CD14-positive monocyte (primary cell): ENCODE data around the gene CXCL5. TPM values are rescaled to one million over a fixed set of nuclear protein-coding genes. Genes with fewer than 3 reads are reported as not detected.

Experiments used
- DNase-seq, 3 donors: peaks; one replicate each; pipeline ENCODE4 v3.0.0-alpha.2; 2011 to 2022
- H2AFZ ChIP-seq: 2 replicates; pipeline ENCODE4 v1.6.0; 2012; ENCODE audit warnings: mild to moderate bottlenecking, low read depth, low read length, inconsistent platforms; ENCODE audit not compliant: insufficient read depth, poor library complexity, severe bottlenecking
- H3K27ac ChIP-seq, 2 donors: 1 replicate in 1 of 2; 2 replicates in 1 of 2; pipeline ENCODE4 v1.5.1; 2012 to 2013; ENCODE audit warnings: low read length in 2 of 2, control low read depth in 1 of 2, inconsistent platforms in 1 of 2, low read depth in 1 of 2, mild to moderate bottlenecking in 1 of 2
- H3K27me3 ChIP-seq, 2 donors: one replicate each; pipeline versions ENCODE4 v1.6.0 to v1.6.1; 2011 to 2013; ENCODE audit warnings: low read length in 2 of 2; ENCODE audit not compliant: control insufficient read depth in 2 of 2, insufficient read depth in 2 of 2
- H3K36me3 ChIP-seq, 2 donors: replicated peaks in 1 of 2; 1 replicate in 1 of 2; 2 replicates in 1 of 2; pipeline versions ENCODE4 v1.5.1 to v1.6.1; 2012 to 2013; ENCODE audit warnings: low read length in 2 of 2, control low read depth in 1 of 2, inconsistent platforms in 1 of 2, mild to moderate bottlenecking in 1 of 2; ENCODE audit not compliant: insufficient read depth in 2 of 2, control insufficient read depth in 1 of 2
- H3K4me1 ChIP-seq, 2 donors: 1 replicate in 1 of 2; 2 replicates in 1 of 2; pipeline versions ENCODE4 v1.5.1 to v1.6.1; 2012 to 2013; ENCODE audit warnings: low read length in 2 of 2, control low read depth in 1 of 2, inconsistent platforms in 1 of 2, mild to moderate bottlenecking in 1 of 2, moderate library complexity in 1 of 2; ENCODE audit not compliant: insufficient read depth in 2 of 2, control insufficient read depth in 1 of 2
- H3K4me2 ChIP-seq: replicated peaks from 2 replicates; pipeline ENCODE3; 2012; ENCODE audit warnings: low read length, moderate library complexity, mild to moderate bottlenecking; ENCODE audit not compliant: poor library complexity, severe bottlenecking; ENCODE audit errors: extremely low read depth
- H3K4me3 ChIP-seq, 3 experiments: fragments of 200-600 bp in 1 of 3; sonication (generic) in 1 of 3; replicated peaks in 1 of 3; 1 replicate in 2 of 3; 2 replicates in 1 of 3; pipeline ENCODE4 v1.5.1; 2011 to 2013; ENCODE audit warnings: low read length in 3 of 3, mild to moderate bottlenecking in 3 of 3, control low read depth in 2 of 3, low read depth in 2 of 3, inconsistent platforms in 1 of 3, moderate library complexity in 1 of 3
- H3K79me2 ChIP-seq: 2 replicates; pipeline ENCODE4 v1.6.0; 2012; ENCODE audit warnings: mild to moderate bottlenecking, control low read depth, inconsistent platforms, low read length, moderate library complexity; ENCODE audit not compliant: insufficient read depth
- H3K9ac ChIP-seq: 2 replicates; pipeline ENCODE4 v1.6.0; 2017; ENCODE audit warnings: low read length, mild to moderate bottlenecking; ENCODE audit not compliant: insufficient read depth, poor library complexity, severe bottlenecking
- H3K9me3 ChIP-seq, 2 donors: replicated peaks in 1 of 2; 1 replicate in 1 of 2; 2 replicates in 1 of 2; pipeline versions ENCODE4 v1.5.1 to v1.6.1; 2012 to 2013; ENCODE audit warnings: low read length in 2 of 2, control low read depth in 1 of 2; ENCODE audit not compliant: control insufficient read depth in 1 of 2, insufficient read depth in 1 of 2
- H4K20me1 ChIP-seq: 2 replicates; pipeline ENCODE4 v1.6.0; 2012; ENCODE audit warnings: mild to moderate bottlenecking, low read length, control low read depth, moderate library complexity; ENCODE audit not compliant: insufficient read depth
- H3K27ac Mint-ChIP-seq, 7 donors: one replicate each; pipeline ENCODE4 v1.8.0; 2020; ENCODE audit warnings: mild to moderate bottlenecking in 7 of 7, mixed read lengths in 7 of 7, moderate library complexity in 6 of 7, inconsistent platforms in 2 of 7
- H3K27me3 Mint-ChIP-seq, 3 donors: one replicate each; pipeline ENCODE4 v1.8.0; 2021 to 2022; ENCODE audit warnings: low read depth in 3 of 3, mild to moderate bottlenecking in 3 of 3, mixed read lengths in 3 of 3, moderate library complexity in 3 of 3, inconsistent platforms in 1 of 3
- H3K36me3 Mint-ChIP-seq, 2 donors: one replicate each; pipeline ENCODE4 v1.8.0; 2020; ENCODE audit warnings: mixed read lengths in 2 of 2, inconsistent platforms in 1 of 2, mild to moderate bottlenecking in 1 of 2
- H3K4me1 Mint-ChIP-seq: one replicate; pipeline ENCODE4 v1.8.0; 2020; ENCODE audit warnings: mild to moderate bottlenecking, mixed read lengths
- H3K4me3 Mint-ChIP-seq, 2 donors: one replicate each; pipeline ENCODE4 v1.8.0; 2020; ENCODE audit warnings: mild to moderate bottlenecking in 2 of 2, mixed read lengths in 2 of 2, moderate library complexity in 1 of 2
- H3K9me3 Mint-ChIP-seq, 7 donors: one replicate each; pipeline ENCODE4 v1.8.0; 2020 to 2022; ENCODE audit warnings: mixed read lengths in 7 of 7, mild to moderate bottlenecking in 6 of 7, moderate library complexity in 6 of 7, inconsistent platforms in 2 of 7
- WGBS: methylation state at CpG from one replicate; pipeline ENCODE4 v1.1.5; 2013; ENCODE audit warnings: missing lambda C conversion rate; ENCODE audit not compliant: insufficient coverage; 5-methylcytosine and 5-hydroxymethylcytosine counted together
- intact Hi-C, 2 donors: fragments of 100-400 bp; cut with micrococcal nuclease; formaldehyde crosslinking; loops; one replicate each; pipeline versions ENCODE4 v1.15.0 to v1.15.1; 2023
- polyA plus RNA-seq, 3 donors: library from polyadenylated mRNA; depleted of rRNA in 1 of 3; unstranded in 2 of 3; stranded (reverse) in 1 of 3; fragments of 300-500 nt in 2 of 3; fragments of >200 nt in 1 of 3; fragmentation: Illumina TruSeq in 2 of 3; gene quantifications; 1 replicate in 2 of 3; 2 replicates in 1 of 3; pipeline ENCODE4 v1.2.3, GENCODE V29; 2012 to 2021
- TF ChIP-seq, protein P1 (sequence below): fragments of 200-600 bp; IDR thresholded peaks from one replicate; pipeline ENCODE4 v1.8.0; 2022; ENCODE audit warnings: antibody characterized with exemption, mild to moderate bottlenecking

CXCL5 gene
- polyA plus RNA-seq, 3 donors, result 0.15 TPM; not detected in 2

GRCh38 chr4:74039315-74039763 lies 40.9 kb upstream of the CXCL5 start:
- Mint-ChIP-seq H3K9me3 (peaks cover 0 to 2% (median 0%) of the 10 kb centered on the region in 7 donors), H3K36me3 (peaks cover 0 to 6% of the 10 kb centered on the region in 2 donors), H3K27ac (peak overlapping the region in 5 of 7 donors; percentile 77 to 92 (median 85)), H3K4me3 (peak overlapping the region; percentile 80 to 89), H3K27me3 (peaks cover 11 to 31% (median 27%) of the 10 kb centered on the region in 3 donors), H3K4me1 (peaks cover 32% of the 10 kb centered on the region)
- DNase-seq, result peak in 1 of 3 donors; percentile 38
- Histone ChIP-seq H3K4me3 (peak overlapping the region; percentile 62 to 91 (median 85)), H3K36me3 (no peaks in the 10 kb centered on the region), H3K27ac (no peak overlapping the region), H3K79me2 (no peaks in the 10 kb centered on the region), H3K9ac (no peak overlapping the region), H3K9me3 (no peaks in the 10 kb centered on the region), H4K20me1 (no peaks in the 10 kb centered on the region), H3K4me1 (peaks cover 27 to 37% of the 10 kb centered on the region in 2 donors), H2AFZ (peak overlapping the region; percentile 95), H3K27me3 (peaks cover 19 to 28% of the 10 kb centered on the region in 2 donors), H3K4me2 (peak overlapping the region; percentile 93)
- intact Hi-C loops, result loop anchor here in 1 of 2 donors (10.0 kb wide), 1 partner anchor 375 kb away; no protein-coding TSS in a partner anchor
- TF ChIP-seq, protein P1, sequence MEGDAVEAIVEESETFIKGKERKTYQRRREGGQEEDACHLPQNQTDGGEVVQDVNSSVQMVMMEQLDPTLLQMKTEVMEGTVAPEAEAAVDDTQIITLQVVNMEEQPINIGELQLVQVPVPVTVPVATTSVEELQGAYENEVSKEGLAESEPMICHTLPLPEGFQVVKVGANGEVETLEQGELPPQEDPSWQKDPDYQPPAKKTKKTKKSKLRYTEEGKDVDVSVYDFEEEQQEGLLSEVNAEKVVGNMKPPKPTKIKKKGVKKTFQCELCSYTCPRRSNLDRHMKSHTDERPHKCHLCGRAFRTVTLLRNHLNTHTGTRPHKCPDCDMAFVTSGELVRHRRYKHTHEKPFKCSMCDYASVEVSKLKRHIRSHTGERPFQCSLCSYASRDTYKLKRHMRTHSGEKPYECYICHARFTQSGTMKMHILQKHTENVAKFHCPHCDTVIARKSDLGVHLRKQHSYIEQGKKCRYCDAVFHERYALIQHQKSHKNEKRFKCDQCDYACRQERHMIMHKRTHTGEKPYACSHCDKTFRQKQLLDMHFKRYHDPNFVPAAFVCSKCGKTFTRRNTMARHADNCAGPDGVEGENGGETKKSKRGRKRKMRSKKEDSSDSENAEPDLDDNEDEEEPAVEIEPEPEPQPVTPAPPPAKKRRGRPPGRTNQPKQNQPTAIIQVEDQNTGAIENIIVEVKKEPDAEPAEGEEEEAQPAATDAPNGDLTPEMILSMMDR, result no peak
- WGBS, result no CpG with 5 or more reads among the region's 4 CpGs

GRCh38 chr4:74038425-74039314 lies 40.2 kb upstream of the CXCL5 start, which contains the start of gene CXCL3:
Gene CXCL3 (minus strand): TSS chr4:74038689. CDS start chr4:74038611, 78 bp downstream.
- no peaks in the 10 kb centered on the region for H3K9me3 ChIP-seq
- Mint-ChIP-seq H3K27ac (peak within 1 kb of the TSS in 6 of 7 donors; percentile 34 to 92 (median 85)), H3K36me3 (peaks cover 0 to 6% of the 10 kb centered on the region in 2 donors), H3K27me3 (peaks cover 11 to 31% (median 27%) of the 10 kb centered on the region in 3 donors), H3K4me1 (peaks cover 30% of the 10 kb centered on the region), H3K4me3 (peak within 1 kb of the TSS; percentile 80 to 89), H3K9me3 (peaks cover 0 to 2% (median 0%) of the 10 kb centered on the region in 7 donors)
- peak within 1 kb of the TSS; percentile 93 for H3K4me2 ChIP-seq
- peak within 1 kb of the TSS in 1 of 2 donors; percentile 49 for H3K27ac ChIP-seq
- H3K36me3 ChIP-seq, result no peaks in the 10 kb centered on the region
- 0% methylated on average over 54 of the region's 64 CpGs for WGBS
- H3K9ac ChIP-seq, result peak within 1 kb of the TSS; percentile 69
- peak; percentile 21 to 88 (median 27) for DNase-seq
- H3K27me3 ChIP-seq, result peaks cover 19 to 28% of the 10 kb centered on the region in 2 donors
- no peaks in the 10 kb centered on the region for H4K20me1 ChIP-seq
- peak within 1 kb of the TSS; percentile 95 for H2AFZ ChIP-seq
- intact Hi-C loops, result loop anchor here in 1 of 2 donors (10.0 kb wide), 1 partner anchor 374 kb away; no protein-coding TSS in a partner anchor
- peaks cover 23 to 31% of the 10 kb centered on the region in 2 donors for H3K4me1 ChIP-seq
- H3K4me3 ChIP-seq, result peak within 1 kb of the TSS; percentile 62 to 91 (median 85)
- TF ChIP-seq, protein P1, result peak; percentile 66
- H3K79me2 ChIP-seq, result no peaks in the 10 kb centered on the region
